Heart left ventricle (tissue), 16 donors: ENCODE results near the gene FHIP2A. TPM values are rescaled to one million over a fixed set of nuclear protein-coding genes. Genes with fewer than 3 reads are reported as not detected.
A peak's percentile ranks its signal among the peaks of the same experiment; 100 is the strongest.

ENCODE experiments used
- ATAC-seq, 4 donors: fragments of 200-7000 bp; cut with Tn5 transposase; one replicate each; pipeline ENCODE4 v1.9.1; 2020 to 2022; ENCODE audit warnings: moderate library complexity in 4 of 4, mild to moderate bottlenecking in 3 of 4, moderate number of reproducible peaks in 1 of 4
- DNase-seq, 5 donors: peaks; one replicate each; pipeline ENCODE4 v3.0.0-alpha.2; 2020
- H3K27ac ChIP-seq, 12 donors: fragments of 200-600 bp; sonication (generic) in 4 of 12; one replicate each; pipeline versions ENCODE4 v1.5.0 to v1.8.0; 2016 to 2022; ENCODE audit warnings: mild to moderate bottlenecking in 2 of 12
- H3K27me3 ChIP-seq, 9 donors: fragments of 200-600 bp; sonication (generic) in 2 of 9; one replicate each; pipeline versions ENCODE4 v1.5.1 to v1.8.0; 2016 to 2022; ENCODE audit warnings: mild to moderate bottlenecking in 3 of 9
- H3K36me3 ChIP-seq, 9 donors: fragments of 200-600 bp; sonication (generic) in 2 of 9; one replicate each; pipeline versions ENCODE4 v1.5.0 to v1.8.0; 2018 to 2022; ENCODE audit warnings: mild to moderate bottlenecking in 2 of 9
- H3K4me1 ChIP-seq, 12 donors: fragments of 200-600 bp; sonication (generic) in 4 of 12; one replicate each; pipeline versions ENCODE4 v1.5.0 to v1.8.0; 2016 to 2022; ENCODE audit warnings: mild to moderate bottlenecking in 3 of 12
- H3K4me3 ChIP-seq, 12 donors: fragments of 200-600 bp; sonication (generic) in 4 of 12; one replicate each; pipeline versions ENCODE4 v1.5.0 to v1.8.0; 2017 to 2022; ENCODE audit warnings: mild to moderate bottlenecking in 9 of 12, moderate library complexity in 4 of 12
- H3K9me3 ChIP-seq, 12 donors: fragments of 200-600 bp; sonication (generic) in 4 of 12; one replicate each; pipeline versions ENCODE4 v1.5.0 to v1.8.0; 2016 to 2022; ENCODE audit warnings: mild to moderate bottlenecking in 1 of 12
- CTCF ChIP-seq, 12 donors: fragments of 200-600 bp; sonication (generic) in 4 of 12; IDR thresholded peaks; one replicate each; pipeline versions ENCODE4 v1.5.0 to v1.8.0; 2018 to 2022; ENCODE audit warnings: antibody characterized with exemption in 12 of 12, mild to moderate bottlenecking in 5 of 12
- POLR2A ChIP-seq, 2 donors: fragments of 450-650 bp; IDR thresholded peaks; one replicate each; pipeline ENCODE4 v1.6.1; 2017; ENCODE audit warnings: antibody characterized with exemption in 2 of 2, mild to moderate bottlenecking in 2 of 2, moderate library complexity in 2 of 2
- WGBS, 4 donors: extraction: QIAGEN DNeasy Blood & Tissue Kit in 2 of 4; methylation state at CpG; one replicate each; pipeline versions ENCODE4 v1.1.5 to v1.1.7; 2013 to 2018; 5-methylcytosine and 5-hydroxymethylcytosine counted together
- intact Hi-C, 10 donors: fragments of 100-400 bp; cut with DNase I; formaldehyde crosslinking; loops; one replicate each; pipeline versions ENCODE4 v1.11.1 to v1.14.2; 2022
- polyA plus RNA-seq, 2 donors: library from polyadenylated mRNA; stranded (reverse); fragments of 200-250 nt; gene quantifications; one replicate each; pipeline ENCODE4 v1.2.3, GENCODE V29; 2013
- total RNA-seq, 9 donors: library from RNA; depleted of rRNA in 2 of 9; stranded (reverse); fragments of >200 nt in 2 of 9; fragmentation: NEBNext Ultra II Directional in 3 of 9; extraction: Animal tissue kit (Norgen Biotek cat#: 25700) in 3 of 9; gene quantifications; one replicate each; pipeline versions ENCODE4 v1.1.0 to v1.2.4, GENCODE V29; 2016 to 2023
- donor health status: ischemic (EF 13 %, LVEDD 7.1; RV severe dilation, severe dysfunction).
- donor health status: healthy with polysubstance abuse.
- donor health status: DM: no; HTN: yes; CAD: no.
- donor health status: DM: no; HTN: no; CAD: no.
- donor health status: ischemic (EF 25% LVEDD 6.9; RV normal size, moderate dysfunction).
- donor health status: ischemic (EF 25% LVEDD 5.7; RV mildly dilated, moderate dysfunction).
- donor health status: healthy.
- donor health status: DM: yes; HTN: yes; CAD: no.
- donor health status: ischemic (EF 35%, LVEDD 5.7; RV mildly dilated, moderate dysfunction).
- donor health status: nonischemic (EF 11% LVEDD 7.7; RV severe dilation, severe dysfunction).
- donor health status: DM: yes; HTN: yes; CAD: no.
- donor health status: PGD.
- donor health status: ischemic (EF 29% LVEDD 5.4; RV normal size, mild dysfunction).
- donor health status: nonischemic (EF 23%, LVEDD 6.1; RV moderate dilation, normal function).

Gene FHIP2A
- total and polyA plus RNA-seq, 11 donors: 4.8 to 34.9 (median 27.8) TPM

- no peaks in the 10 kb centered on the region for H3K4me1 ChIP-seq
- intact Hi-C loops: loop anchor here in 1 of 10 donors (10.0 kb wide), 1 partner anchor 496 kb away; no protein-coding TSS in a partner anchor
- DNase-seq (no peak), ATAC-seq (no peak)
- H3K27me3 ChIP-seq: no peaks in the 10 kb centered on the region
- no peak overlapping the region for H3K27ac ChIP-seq
- TF ChIP-seq CTCF (IDR thresholded peaks at IDR 0.05): no peak
- no peak for TF ChIP-seq POLR2A (IDR thresholded peaks at IDR 0.05)
- H3K9me3 ChIP-seq: no peaks in the 10 kb centered on the region
- no peak overlapping the region for H3K4me3 ChIP-seq
- WGBS, 4 donors: 82 to 95% (median 92%) methylated on average over 1 of the region's 1 CpG
- no peaks in the 10 kb centered on the region for H3K36me3 ChIP-seq
Observed at GRCh38 chr10:114800361-114800760, 21.2 kb upstream of the FHIP2A start.

GRCh38 chr10:114801411-114801813, 20.2 kb upstream of the FHIP2A start:
- WGBS, 4 donors: 38 to 57% (median 45%) methylated on average over 5 of the region's 5 CpGs
- no peaks in the 10 kb centered on the region for H3K4me1 ChIP-seq
- H3K9me3 ChIP-seq: no peaks in the 10 kb centered on the region
- H3K27me3 ChIP-seq: no peaks in the 10 kb centered on the region
- no peak overlapping the region for H3K27ac ChIP-seq
- intact Hi-C loops: loop anchor here in 1 of 10 donors (10.0 kb wide), 1 partner anchor 497 kb away; no protein-coding TSS in a partner anchor
- TF ChIP-seq POLR2A (IDR thresholded peaks at IDR 0.05): no peak
- H3K4me3 ChIP-seq: no peak overlapping the region
- no peaks in the 10 kb centered on the region for H3K36me3 ChIP-seq
- DNase-seq: no peak
- ATAC-seq: peak; percentile 78 to 84 (median 80)

- TF ChIP-seq CTCF (IDR thresholded peaks at IDR 0.05) (no peak), POLR2A (IDR thresholded peaks at IDR 0.05) (no peak)
- no peaks in the 10 kb centered on the region for H3K27me3 ChIP-seq
- DNase-seq: no peak
- intact Hi-C loops: loop anchor here in 1 of 10 donors (10.0 kb wide), 1 partner anchor 497 kb away; no protein-coding TSS in a partner anchor
- no peak overlapping the region for H3K27ac ChIP-seq
- no peak overlapping the region for H3K4me3 ChIP-seq
- H3K36me3 ChIP-seq: no peaks in the 10 kb centered on the region
- no peaks in the 10 kb centered on the region for H3K9me3 ChIP-seq
- H3K4me1 ChIP-seq: no peaks in the 10 kb centered on the region
- WGBS, 4 donors: 94 to 98% (median 95%) methylated on average over 3 of the region's 3 CpGs
- no peak for ATAC-seq
Observed at GRCh38 chr10:114802177-114802576, 19.4 kb upstream of the FHIP2A start.

GRCh38 chr10:114806562-114807391, 14.8 kb upstream of the FHIP2A start:
- 79 to 88% (median 87%) methylated on average over 3 of the region's 3 CpGs for WGBS, 4 donors

More at GRCh38 chr10:114806562-114807391, 14.8 kb upstream of the FHIP2A start:
- ATAC-seq (no peak), DNase-seq (no peak)
- intact Hi-C loops: loop anchor here in 1 of 10 donors (10.0 kb wide), 1 partner anchor 502 kb away; no protein-coding TSS in a partner anchor
- TF ChIP-seq CTCF (IDR thresholded peaks at IDR 0.05) (no peak), POLR2A (IDR thresholded peaks at IDR 0.05) (no peak)
- Histone ChIP-seq H3K36me3 (no peaks in the 10 kb centered on the region), H3K4me3 (no peak overlapping the region), H3K9me3 (peaks cover 0 to 5% (median 0%) of the 10 kb centered on the region in 12 donors), H3K27me3 (no peaks in the 10 kb centered on the region), H3K27ac (no peak overlapping the region), H3K4me1 (no peaks in the 10 kb centered on the region)
